Measurements from ENCODE around the gene FZD2. TPM values are rescaled to one million over a fixed set of nuclear protein-coding genes. Genes with fewer than 3 reads are reported as not detected.

Gene FZD2
- total RNA-seq, 1 donor from 2014 or later, result 0.57 TPM

DNA sequence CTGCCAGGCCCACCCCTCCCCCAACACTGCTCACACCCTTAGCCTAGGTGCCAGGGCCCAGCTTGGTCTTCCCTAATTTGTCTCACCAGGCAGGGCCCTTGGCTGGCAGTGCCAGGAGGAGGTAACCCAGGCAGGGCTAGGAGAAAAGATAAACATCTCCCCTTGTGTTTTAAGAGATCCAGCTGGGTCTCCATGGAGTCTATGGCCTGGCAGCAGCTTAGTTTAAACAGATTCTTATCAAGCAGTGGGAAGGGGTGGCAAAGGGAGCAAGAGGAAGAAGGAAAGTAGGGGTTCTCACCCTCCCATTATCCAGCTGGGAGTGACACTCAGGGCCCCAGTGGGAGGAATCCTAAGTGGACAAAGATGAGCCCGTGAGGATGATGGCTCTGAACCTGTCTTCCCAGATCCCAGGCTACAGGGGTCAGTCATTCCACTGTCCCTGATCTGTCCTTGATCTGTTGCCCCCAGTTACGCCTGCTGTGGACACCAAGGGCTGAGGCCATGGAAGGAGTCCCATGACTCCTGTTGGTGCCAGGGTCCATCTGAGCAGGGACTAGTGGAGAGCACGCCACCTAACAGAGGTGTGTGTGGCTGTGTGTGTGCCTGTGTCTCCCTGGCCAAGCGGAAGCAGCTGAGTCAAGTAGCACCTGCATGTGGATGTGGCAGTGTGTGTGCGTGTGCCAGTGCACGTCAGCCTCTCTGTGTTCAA lies 51.6 kb downstream of the FZD2 start:
- H3K4me3 Mint-ChIP-seq (ENCODE audit: low read depth), result no peak overlapping the region
- no peak overlapping the region for H3K27ac Mint-ChIP-seq
- H3K9me3 Mint-ChIP-seq, result no peaks in the 10 kb centered on the region
- no peaks in the 10 kb centered on the region for H3K27me3 Mint-ChIP-seq (ENCODE audit: low read depth)
- no peaks in the 10 kb centered on the region for H3K4me1 Mint-ChIP-seq (ENCODE audit: low read depth)
- intact Hi-C loops (cut with micrococcal nuclease), result no loop called here
- DNase-seq (ENCODE audit: low spot score), result no peak
- H3K36me3 Mint-ChIP-seq (ENCODE audit: low read depth), result no peaks in the 10 kb centered on the region

DNA sequence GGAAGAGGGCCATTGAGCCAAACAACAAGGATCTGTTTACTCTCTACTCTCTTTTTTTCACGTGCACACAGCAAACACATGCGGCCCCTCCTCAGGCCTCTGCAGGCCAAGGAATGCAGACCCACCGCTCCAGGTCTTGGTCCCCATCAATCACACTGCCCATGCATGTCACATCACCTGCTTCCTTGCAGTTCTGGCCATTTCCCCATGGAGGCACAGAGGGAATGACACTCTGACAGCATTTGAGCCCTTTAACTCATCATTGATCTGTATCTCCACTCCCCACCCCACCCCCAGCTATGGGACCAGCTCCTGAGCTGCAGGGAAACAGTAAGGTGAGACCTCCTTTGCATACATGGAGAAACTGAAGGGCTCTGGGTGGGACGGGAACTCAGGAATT lies 53.0 kb downstream of the FZD2 start:
- H3K27ac Mint-ChIP-seq, result no peak overlapping the region
- H3K27me3 Mint-ChIP-seq (ENCODE audit: low read depth), result no peaks in the 10 kb centered on the region
- no peaks in the 10 kb centered on the region for H3K9me3 Mint-ChIP-seq
- H3K36me3 Mint-ChIP-seq (ENCODE audit: low read depth), result no peaks in the 10 kb centered on the region
- no peak for DNase-seq (ENCODE audit: low spot score)
- no peak overlapping the region for H3K4me3 Mint-ChIP-seq (ENCODE audit: low read depth)
- intact Hi-C loops (cut with micrococcal nuclease), result no loop called here
- H3K4me1 Mint-ChIP-seq (ENCODE audit: low read depth), result no peaks in the 10 kb centered on the region

Other genes starting within 250 kb of the FZD2 start
- gene RUNDC3A, start 248.9 kb upstream of the FZD2 start, total RNA-seq, result 0.16 and 0.18 TPM in 2 replicates
- 132 and 141 TPM in 2 replicates for gene SLC25A39, start 232.7 kb upstream of the FZD2 start, total RNA-seq
- 37.8 and 41.4 TPM in 2 replicates for gene GRN, start 212.2 kb upstream of the FZD2 start, total RNA-seq
- gene FAM171A2, start 193.6 kb upstream of the FZD2 start, total RNA-seq, result 0.32 and 1.0 TPM in 2 replicates
- gene ITGA2B, start 167.8 kb upstream of the FZD2 start, total RNA-seq, result 1.5 and 2.7 TPM in 2 replicates
- gene GPATCH8, start 54.1 kb upstream of the FZD2 start, total RNA-seq, result 44.7 and 49.6 TPM in 2 replicates
- gene MEIOC, start 99.0 kb downstream of the FZD2 start, total RNA-seq, result 0.37 and 1.3 TPM in 2 replicates
- gene CCDC43, start 132.3 kb downstream of the FZD2 start, total RNA-seq, result 39.7 and 40.9 TPM in 2 replicates
- 22.8 and 24.4 TPM in 2 replicates for gene DBF4B, start 151.2 kb downstream of the FZD2 start, total RNA-seq
- gene ADAM11, start 201.5 kb downstream of the FZD2 start, total RNA-seq, result 0.09 and 0.14 TPM in 2 replicates

Measured in activated T-helper 2 cell treated with anti-CD3 and anti-CD28 coated beads, Interferon-gamma antibody, Interleukin-2, Interleukin-4, amounts not matched to agents 10 μg/mL and 5 μg/mL and 100 μg/mL, durations not matched to agents 14 hours and 24 hours and 36 hours (primary cell).